Panc1 (cell line): ENCODE results near the gene HOXA13. TPM values are rescaled to one million over a fixed set of nuclear protein-coding genes. Genes with fewer than 3 reads are reported as not detected.

Experiments
- ATAC-seq: fragments of 200-7000 bp; cut with Tn5 transposase; 2 replicates; pipeline ENCODE4 v1.9.1; 2020; ENCODE audit warnings: mild to moderate bottlenecking, moderate library complexity
- BruUV-seq: library from RNA; stranded (reverse); fragments of 400-500 nt; replicated peaks from 2 replicates; lab custom pipeline; 2021; lab: Mats Ljungman, UMichigan
- CTCF ChIA-PET: fragments of 300-600 bp; sonication (Branson Sonifier 250); formaldehyde crosslinking; loops from one replicate; lab custom pipeline; 2022; ENCODE audit warnings: antibody characterized with exemption; lab: Charles Lee
- POLR2A ChIA-PET: fragments of 300-600 bp; sonication (Branson Sonifier 250); formaldehyde crosslinking; loops from one replicate; lab custom pipeline; 2022; ENCODE audit warnings: antibody characterized with exemption; lab: Charles Lee
- DNase-seq: peaks from one replicate; pipeline ENCODE4 v3.0.0-alpha.2; 2010; ENCODE audit warnings: low read depth, low spot score
- H3K27ac ChIP-seq: 2 replicates; pipeline ENCODE4 v1.5.1; 2011; ENCODE audit warnings: mild to moderate bottlenecking, low read length, inconsistent platforms
- H3K27me3 ChIP-seq: fragments of 200-500 bp; sonication (Bioruptor generic); 2 replicates; pipeline ENCODE4 v1.6.0; 2014; ENCODE audit warnings: low read length, inconsistent platforms; ENCODE audit not compliant: control insufficient read depth, insufficient read depth
- H3K36me3 ChIP-seq: fragments of 200-500 bp; sonication (Bioruptor generic); 2 replicates; pipeline ENCODE4 v1.5.1; 2014; ENCODE audit warnings: inconsistent platforms, mild to moderate bottlenecking, low read length, moderate library complexity; ENCODE audit not compliant: control insufficient read depth, insufficient read depth
- H3K4me1 ChIP-seq: 2 replicates; pipeline ENCODE4 v1.5.1; 2011; ENCODE audit warnings: inconsistent platforms, mild to moderate bottlenecking, low read length, moderate library complexity; ENCODE audit not compliant: control insufficient read depth, insufficient read depth
- H3K4me3 ChIP-seq, 2 experiments: 2 replicates each; pipeline ENCODE4 v1.5.1; 2011 to 2012; ENCODE audit warnings: low read depth in 2 of 2, low read length in 2 of 2, mild to moderate bottlenecking in 2 of 2, inconsistent platforms in 1 of 2, moderate library complexity in 1 of 2
- H3K9me3 ChIP-seq: fragments of 200-500 bp; sonication (Bioruptor generic); 2 replicates; pipeline ENCODE4 v1.5.1; 2014; ENCODE audit warnings: low read depth, mild to moderate bottlenecking, inconsistent platforms, low read length, moderate library complexity; ENCODE audit not compliant: control insufficient read depth, insufficient read depth
- CTCF ChIP-seq: fragments of 450-650 bp; IDR thresholded peaks from 2 replicates; pipeline ENCODE4 v1.5.1; 2017; ENCODE audit warnings: mild to moderate bottlenecking
- POLR2AphosphoS5 ChIP-seq: IDR thresholded peaks from 2 replicates; pipeline ENCODE4 v1.6.1; 2012; ENCODE audit warnings: mild to moderate bottlenecking, low read depth, low read length, moderate library complexity
- REST ChIP-seq, 2 experiments: IDR thresholded peaks; 2 replicates each; pipeline ENCODE4 v1.6.1; 2011 to 2012; ENCODE audit warnings: low read depth in 2 of 2, control low read depth in 1 of 2, low read length in 1 of 2, mild to moderate bottlenecking in 1 of 2, moderate library complexity in 1 of 2; ENCODE audit not compliant: insufficient read depth in 1 of 2
- SIN3A ChIP-seq: IDR thresholded peaks from 2 replicates; pipeline ENCODE4 v1.6.1; 2012; ENCODE audit warnings: low read depth, mild to moderate bottlenecking, low read length, moderate library complexity, borderline replicate concordance; ENCODE audit not compliant: insufficient read depth
- TCF7L2 ChIP-seq: IDR thresholded peaks from 2 replicates; pipeline ENCODE4 v1.6.1; 2011; ENCODE audit warnings: mild to moderate bottlenecking, low read depth, low read length, inconsistent platforms
- in situ Hi-C: cut with HindIII; loops from 2 replicates; pipeline ENCODE4 v1.10.0; 2016; ENCODE audit warnings: low sequenced_read_pairs, low pct_unique_long_range_greater_than_20kb
- intact Hi-C: fragments of 100-400 bp; cut with micrococcal nuclease; formaldehyde crosslinking; loops from one replicate; pipeline ENCODE4 v1.10.0; 2022; ENCODE audit not compliant: unreplicated experiment
- total RNA-seq: library from RNA; stranded (reverse); gene quantifications from one replicate; pipeline ENCODE4 v1.2.1, GENCODE V29; 2021; ENCODE audit not compliant: unreplicated experiment

HOXA13 gene
- total RNA-seq, 1 experiment from 2014 or later, result 1.2 TPM

GRCh38 chr7:27242154-27242553, 42.3 kb upstream of the HOXA13 start:
- H3K4me3 ChIP-seq, result peak overlapping the region; percentile 24 to 44; a peak in 3 of 4 replicates
- ChIA-PET POLR2A (no interaction called here), CTCF (no interaction called here)
- no TSS peak for BruUV-seq
- H3K36me3 ChIP-seq, result no peaks in the 10 kb centered on the region
- in situ Hi-C loops (no loop called here), intact Hi-C loops (no loop called here)
- no peaks in the 10 kb centered on the region; the same call in none of the 2 replicates for H3K4me1 ChIP-seq
- peaks cover 30% of the 10 kb centered on the region for H3K27me3 ChIP-seq
- DNase-seq (no peak), ATAC-seq (no peak)
- no peak for TF ChIP-seq POLR2AphosphoS5
- no peak for TF ChIP-seq SIN3A
- H3K27ac ChIP-seq, result no peak overlapping the region
- H3K9me3 ChIP-seq, result no peaks in the 10 kb centered on the region

DNA sequence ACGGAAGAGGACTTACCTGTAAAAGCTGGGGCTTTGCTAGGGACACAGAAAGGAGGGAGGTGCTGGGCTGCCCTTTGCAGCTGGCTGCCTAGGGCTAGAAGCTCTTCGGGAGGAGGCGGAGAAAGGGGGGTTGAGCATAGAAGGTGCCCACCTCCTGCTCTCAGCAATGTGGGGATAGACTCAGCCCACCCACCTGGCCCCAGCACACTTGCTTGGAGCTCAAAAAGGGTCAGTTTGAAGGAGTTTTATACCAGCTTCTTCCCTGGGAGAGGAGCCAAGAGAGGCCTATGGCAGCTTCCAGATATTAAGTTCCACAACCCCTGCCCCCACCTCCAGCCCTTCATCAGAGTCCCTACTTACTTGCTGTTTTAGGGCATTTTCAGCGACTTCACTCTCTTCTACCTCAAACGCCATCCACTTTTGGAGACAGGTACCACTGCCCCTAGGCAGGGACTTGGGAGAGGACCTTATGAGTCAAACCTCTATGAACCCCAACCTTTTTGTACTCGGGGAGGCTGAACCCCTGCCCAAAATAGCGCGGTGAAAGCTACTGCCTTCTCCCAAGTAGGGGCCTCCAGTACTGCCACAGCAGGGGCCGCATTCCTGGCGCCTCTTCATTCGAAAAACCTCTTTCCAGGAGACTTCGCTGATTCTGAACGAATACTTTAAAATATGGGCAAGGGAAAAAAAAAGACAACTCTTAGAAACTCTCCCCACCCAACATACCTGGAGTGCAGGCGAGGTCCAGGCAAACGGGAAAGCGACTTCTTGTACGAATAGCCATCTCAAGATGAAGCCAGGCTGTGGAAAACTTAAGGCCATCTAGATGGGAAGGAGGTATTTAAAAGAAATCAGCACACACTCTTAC, 41.5 kb upstream of the HOXA13 start:
- Histone ChIP-seq H3K27ac (no peak overlapping the region), H3K4me3 (no peak overlapping the region), H3K36me3 (no peaks in the 10 kb centered on the region), H3K4me1 (no peaks in the 10 kb centered on the region; the same call in none of the 2 replicates), H3K27me3 (peaks cover 25% of the 10 kb centered on the region), H3K9me3 (no peaks in the 10 kb centered on the region)
- CTCF ChIA-PET, result no interaction called here
- ATAC-seq, result no peak
- POLR2A ChIA-PET, result no interaction called here
- in situ Hi-C loops, result no loop called here
- intact Hi-C loops, result no loop called here
- BruUV-seq, result no TSS peak
- DNase-seq, result no peak
- TF ChIP-seq REST (IDR thresholded peaks at IDR 0.05; ENCODE audit: insufficient read depth in 1 of 2, low read depth in 2 of 2, low read length in 1 of 2) (no peak), POLR2AphosphoS5 (no peak), TCF7L2 (no peak), CTCF (no peak), SIN3A (no peak)
